Peyer's patch (tissue), 4 donors: ENCODE measurements around the gene STK32C. TPM values are rescaled to one million over a fixed set of nuclear protein-coding genes. Genes with fewer than 3 reads are reported as not detected.
"Not testable (repeated sequence)": the region's sequence is repeated elsewhere in the genome, so short reads cannot be mapped to it uniquely, and the experiment has no call there.

Experiments
- DNase-seq, 3 donors: peaks; one replicate each; pipeline ENCODE4 v3.0.0-alpha.2; 2017 to 2019
- H3K27ac ChIP-seq, 4 donors: fragments of 200-600 bp; sonication (generic); one replicate each; pipeline ENCODE4 v1.5.1; 2016 to 2019
- H3K27me3 ChIP-seq, 2 donors: fragments of 200-600 bp; sonication (generic); one replicate each; pipeline ENCODE4 v1.5.1; 2019
- H3K36me3 ChIP-seq, 3 donors: fragments of 200-600 bp; sonication (generic); one replicate each; pipeline ENCODE4 v1.5.1; 2016 to 2019
- H3K4me1 ChIP-seq, 4 donors: fragments of 200-600 bp; sonication (generic); one replicate each; pipeline ENCODE4 v1.5.1; 2016 to 2019
- H3K4me3 ChIP-seq, 4 donors: fragments of 200-600 bp; sonication (generic); 1 replicate in 3 of 4; 2 replicates in 1 of 4; pipeline ENCODE4 v1.5.1; 2016 to 2019; ENCODE audit warnings: mild to moderate bottlenecking in 1 of 4
- H3K9me3 ChIP-seq, 4 donors: fragments of 200-600 bp; sonication (generic); one replicate each; pipeline ENCODE4 v1.5.1; 2016 to 2019; ENCODE audit warnings: mild to moderate bottlenecking in 1 of 4
- CTCF ChIP-seq, 6 experiments: fragments of 450-650 bp in 4 of 6; fragments of 200-600 bp in 2 of 6; sonication (generic) in 1 of 6; IDR thresholded peaks; one replicate each; pipeline ENCODE4 v1.5.1; 2017 to 2019; ENCODE audit warnings: antibody characterized with exemption in 6 of 6, mild to moderate bottlenecking in 3 of 6, moderate library complexity in 1 of 6
- POLR2A ChIP-seq, 2 donors: fragments of 450-650 bp; IDR thresholded peaks; one replicate each; pipeline ENCODE4 v1.5.1; 2017; ENCODE audit warnings: antibody characterized with exemption in 2 of 2, mild to moderate bottlenecking in 2 of 2, moderate library complexity in 2 of 2
- total RNA-seq, 4 donors: library from RNA; depleted of rRNA; stranded (reverse); fragments of >200 nt; gene quantifications; one replicate each; pipeline ENCODE4 v1.1.0, GENCODE V29; 2016

Gene STK32C
- total RNA-seq, 4 donors from 2014 or later: 0.35 to 23.9 (median 4.4) TPM

GRCh38 chr10:132162590-132163277, 145.0 kb downstream of the STK32C start:
- no peak for DNase-seq
- no peak for TF ChIP-seq POLR2A (IDR thresholded peaks at IDR 0.05)

GRCh38 chr10:132162021-132162531, 145.7 kb downstream of the STK32C start:
- Histone ChIP-seq H3K4me1 (peaks cover 0 to 8% (median 0%) of the 10 kb centered on the region in 4 donors), H3K27ac (peak overlapping the region in 1 of 4 donors; percentile 1), H3K36me3 (no peaks in the 10 kb centered on the region), H3K9me3 (no peaks in the 10 kb centered on the region), H3K27me3 (no peaks in the 10 kb centered on the region), H3K4me3 (no peak overlapping the region)
- no peak for TF ChIP-seq CTCF (IDR thresholded peaks at IDR 0.05)
- DNase-seq: no peak

More at GRCh38 chr10:132162590-132163277, 145.0 kb downstream of the STK32C start:
- Histone ChIP-seq H3K4me1 (peaks cover 0 to 8% (median 0%) of the 10 kb centered on the region in 4 donors), H3K27ac (no peak overlapping the region), H3K9me3 (no peaks in the 10 kb centered on the region), H3K4me3 (no peak overlapping the region), H3K27me3 (no peaks in the 10 kb centered on the region), H3K36me3 (no peaks in the 10 kb centered on the region)

- not testable (repeated sequence) for H3K9me3 ChIP-seq, H3K4me1 ChIP-seq, DNase-seq, H3K4me3 ChIP-seq, H3K27ac ChIP-seq, H3K27me3 ChIP-seq, H3K36me3 ChIP-seq
Observed at GRCh38 chr10:132160834-132161622, 146.7 kb downstream of the STK32C start.

- DNase-seq, H3K27me3 ChIP-seq: not testable (repeated sequence)
Observed at GRCh38 chr10:132160231-132160630, 147.5 kb downstream of the STK32C start.

GRCh38 chr10:132159302-132160230, 148.2 kb downstream of the STK32C start:
- not testable (repeated sequence) for H3K36me3 ChIP-seq, H3K4me3 ChIP-seq, H3K4me1 ChIP-seq, DNase-seq, H3K27me3 ChIP-seq, H3K27ac ChIP-seq, H3K9me3 ChIP-seq

More at GRCh38 chr10:132160231-132160630, 147.5 kb downstream of the STK32C start:
- not testable (repeated sequence) for H3K4me1 ChIP-seq, H3K36me3 ChIP-seq, H3K9me3 ChIP-seq, H3K4me3 ChIP-seq, H3K27ac ChIP-seq

GRCh38 chr10:132158823-132159222, 148.9 kb downstream of the STK32C start:
- Histone ChIP-seq H3K27ac (no peak overlapping the region), H3K4me1 (peaks cover 0 to 8% (median 0%) of the 10 kb centered on the region in 4 donors), H3K9me3 (no peaks in the 10 kb centered on the region), H3K27me3 (no peaks in the 10 kb centered on the region), H3K4me3 (no peak overlapping the region), H3K36me3 (no peaks in the 10 kb centered on the region)
- no peak for TF ChIP-seq CTCF (IDR thresholded peaks at IDR 0.05)
- TF ChIP-seq POLR2A (IDR thresholded peaks at IDR 0.05): no peak
- DNase-seq: no peak

GRCh38 chr10:132158122-132158741, 149.5 kb downstream of the STK32C start:
- Histone ChIP-seq H3K9me3 (no peaks in the 10 kb centered on the region), H3K4me3 (no peak overlapping the region), H3K36me3 (no peaks in the 10 kb centered on the region), H3K27ac (no peak overlapping the region), H3K4me1 (peaks cover 0 to 5% (median 0%) of the 10 kb centered on the region in 4 donors), H3K27me3 (no peaks in the 10 kb centered on the region)
- TF ChIP-seq CTCF (IDR thresholded peaks at IDR 0.05) (no peak), POLR2A (IDR thresholded peaks at IDR 0.05) (no peak)
- no peak for DNase-seq
